Stimulated activated CD4-positive, alpha-beta T cell treated with anti-CD3 and anti-CD28 coated beads, TNF-alpha, amount 100 ng/mL, for 1 hour (primary cell): ENCODE results near the gene SMIM22.

Experiments
- DNase-seq, 3 donors: peaks; one replicate each; pipeline ENCODE4 v3.0.0-alpha.2; 2020; ENCODE audit warnings: low read depth in 3 of 3, low spot score in 1 of 3

The SMIM22 gene

GRCh38 chr16:4795828-4796572, 831 bp downstream of the SMIM22 start:
- DNase-seq, result no peak

DNA sequence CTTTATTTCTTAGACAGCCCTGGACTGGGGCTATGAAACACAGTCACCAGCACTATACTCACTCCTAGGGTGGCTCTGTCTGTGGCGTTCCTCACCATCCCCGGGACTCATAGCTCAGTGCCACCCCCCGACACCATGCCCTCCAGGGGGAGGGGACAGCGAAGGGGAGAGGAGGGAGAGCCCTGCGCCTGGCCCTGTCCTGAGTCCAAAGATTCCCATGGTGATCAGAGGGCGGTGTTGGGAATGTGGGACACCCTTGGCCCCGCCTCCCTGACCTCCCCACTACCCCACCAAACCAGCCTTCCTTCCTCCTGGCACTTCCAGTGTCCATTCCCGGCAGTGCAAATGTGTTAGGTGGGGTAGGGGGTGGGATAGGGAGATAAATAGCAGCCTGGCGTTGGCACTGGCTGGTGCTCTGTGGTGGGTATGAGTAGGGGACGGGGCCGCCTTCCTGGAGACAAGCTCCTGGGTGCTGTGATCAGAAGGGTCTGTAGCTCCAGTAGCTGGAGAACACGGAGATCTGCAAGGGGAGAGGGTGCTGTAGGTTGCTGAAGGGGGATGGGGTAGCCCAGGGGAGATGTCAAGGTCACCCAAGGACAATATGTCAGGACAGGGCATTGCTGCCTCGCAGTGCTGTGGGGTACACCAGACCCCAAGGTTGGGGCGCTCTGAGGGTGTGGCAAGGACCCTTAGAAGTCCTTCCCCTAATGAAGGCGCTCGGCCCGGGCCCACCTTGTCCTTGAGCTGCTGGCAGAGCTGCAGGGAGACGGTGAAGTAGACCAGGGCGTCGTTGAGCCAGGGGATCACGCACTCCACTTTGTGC, 2.0 kb downstream of the SMIM22 start:
- no peak for DNase-seq

DNA sequence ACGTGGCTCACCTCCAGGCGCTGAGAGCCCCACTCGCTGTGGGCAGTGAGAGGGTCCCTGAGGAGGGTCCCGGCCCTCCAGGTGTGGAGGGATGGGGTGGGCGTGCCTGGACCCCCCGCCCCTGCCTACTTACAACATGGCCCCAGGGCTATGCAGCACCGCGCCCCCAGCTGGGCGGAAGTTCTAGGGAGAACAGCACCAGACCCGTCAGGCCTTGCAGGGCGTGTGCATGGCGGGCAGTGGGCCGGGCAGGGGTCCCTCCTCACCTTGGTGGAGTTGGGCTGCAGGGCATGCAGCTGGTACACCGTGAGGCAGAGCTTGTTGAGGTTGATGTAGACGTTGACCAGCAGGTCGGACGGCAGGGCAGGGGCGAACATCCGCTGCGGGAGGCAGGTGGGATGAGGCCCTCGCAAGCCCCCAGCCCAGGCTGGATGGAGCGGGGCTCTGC, 2.7 kb downstream of the SMIM22 start:
- no peak for DNase-seq

- DNase-seq, result no peak
These were observed 3.3 kb downstream of the SMIM22 start for GRCh38 chr16:4798456-4798855.

GRCh38 chr16:4799171-4799855, 4.1 kb downstream of the SMIM22 start:
- no peak for DNase-seq

- no peak for DNase-seq
These were observed 5.3 kb downstream of the SMIM22 start for GRCh38 chr16:4800290-4801041.

DNA sequence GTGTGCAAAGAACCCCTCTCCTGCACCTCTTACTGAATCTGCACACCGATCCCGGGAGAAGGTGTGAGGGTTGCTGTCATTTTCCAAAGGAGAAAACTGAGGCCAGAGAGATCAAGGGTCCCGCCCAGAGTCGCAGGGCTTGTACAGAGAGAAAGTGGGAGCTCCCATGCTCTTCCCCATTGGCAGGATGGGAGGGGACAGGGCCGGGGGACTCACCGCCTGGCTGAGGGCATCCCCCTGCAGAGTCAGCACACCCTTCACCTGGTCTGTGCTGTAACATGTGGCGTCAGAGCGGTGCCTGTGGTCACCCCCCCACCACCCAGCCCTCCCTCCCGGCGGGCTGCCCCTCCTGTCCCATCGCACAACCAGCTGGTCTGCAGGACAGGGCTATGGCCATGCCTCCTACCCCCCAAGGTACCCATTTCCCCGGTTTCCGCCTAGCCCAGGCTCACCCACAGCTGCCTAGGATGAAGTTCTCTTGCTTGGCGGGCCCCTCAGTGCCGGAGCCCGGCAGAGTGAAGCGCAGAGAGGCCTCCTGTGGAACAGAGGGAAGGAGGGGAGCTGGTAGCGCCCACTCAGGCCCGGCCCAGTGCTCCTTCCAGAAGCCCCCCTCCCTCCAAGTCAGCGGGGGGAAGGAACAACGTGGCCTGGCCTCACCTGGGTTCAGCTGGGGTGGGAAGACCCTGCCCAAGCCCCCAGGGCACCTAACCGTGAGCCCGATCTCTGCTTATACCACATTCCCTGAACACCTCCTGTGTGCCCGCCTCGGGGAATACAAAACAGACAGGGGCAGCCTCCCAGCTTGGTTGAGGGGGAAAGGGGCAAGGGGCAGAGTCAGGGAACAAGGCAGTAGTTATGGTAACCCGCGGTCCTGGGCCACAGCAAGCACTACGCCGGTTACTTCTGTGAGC, 6.1 kb downstream of the SMIM22 start:
- no peak for DNase-seq

- peak; percentile 56 to 61 (median 60) for DNase-seq
These were observed 6.9 kb downstream of the SMIM22 start, which contains the start of gene ROGDI for GRCh38 chr16:4801962-4802658. Gene ROGDI, minus strand, starts transcription at chr16:4802633. Its CDS starts 62 bp downstream, at chr16:4802571.

GRCh38 chr16:4802659-4803287, 7.6 kb downstream of the SMIM22 start:
- peak; percentile 56 to 84 (median 61) for DNase-seq

- no peak for DNase-seq
These were observed 8.3 kb downstream of the SMIM22 start for GRCh38 chr16:4803401-4803844.

GRCh38 chr16:4803898-4804762, 9.0 kb downstream of the SMIM22 start:
- no peak for DNase-seq

DNA sequence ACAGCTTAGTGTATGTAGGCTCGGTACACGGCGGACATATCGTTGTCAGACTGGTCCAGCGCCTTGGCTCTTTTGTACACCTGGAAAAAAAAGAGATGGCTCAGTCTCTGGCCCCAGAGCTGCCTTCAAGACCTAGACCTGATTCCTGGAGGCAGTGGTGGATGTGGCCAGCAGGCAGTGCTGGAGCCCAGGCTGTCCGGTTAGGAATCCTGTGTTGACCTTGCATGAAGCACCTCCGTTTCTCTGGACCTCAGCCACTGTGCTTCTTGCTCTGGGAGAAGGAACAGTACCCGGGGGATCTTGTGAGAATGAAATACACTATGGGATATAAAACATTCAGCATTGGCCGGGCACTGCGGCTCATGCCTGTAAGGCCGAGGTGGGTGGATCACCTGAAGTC, 10.1 kb downstream of the SMIM22 start:
- no peak for DNase-seq

GRCh38 chr16:4806280-4806679, 11.1 kb downstream of the SMIM22 start:
- no peak for DNase-seq

- no peak for DNase-seq
These were observed 16.1 kb downstream of the SMIM22 start for GRCh38 chr16:4811242-4811641.

DNA sequence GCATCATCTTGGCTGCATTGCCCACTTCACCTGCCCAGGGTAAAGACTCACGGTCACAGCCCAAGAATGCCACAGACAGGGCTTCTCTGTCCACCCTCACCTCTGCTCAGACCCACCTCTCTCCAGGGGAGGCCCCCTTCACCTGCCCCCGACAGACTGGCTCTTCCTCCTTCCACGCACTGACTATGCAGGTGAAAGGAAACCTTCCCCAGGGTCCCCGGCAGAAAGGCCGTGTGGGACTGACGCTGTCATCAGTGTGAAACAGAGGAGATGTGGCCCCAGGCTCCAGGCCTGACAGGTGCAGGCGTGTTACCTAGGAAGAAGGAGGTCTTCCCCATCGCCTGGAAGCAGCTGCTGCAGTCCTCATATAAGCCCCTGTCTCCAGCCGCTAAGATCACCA, 16.6 kb downstream of the SMIM22 start:
- no peak for DNase-seq

DNA sequence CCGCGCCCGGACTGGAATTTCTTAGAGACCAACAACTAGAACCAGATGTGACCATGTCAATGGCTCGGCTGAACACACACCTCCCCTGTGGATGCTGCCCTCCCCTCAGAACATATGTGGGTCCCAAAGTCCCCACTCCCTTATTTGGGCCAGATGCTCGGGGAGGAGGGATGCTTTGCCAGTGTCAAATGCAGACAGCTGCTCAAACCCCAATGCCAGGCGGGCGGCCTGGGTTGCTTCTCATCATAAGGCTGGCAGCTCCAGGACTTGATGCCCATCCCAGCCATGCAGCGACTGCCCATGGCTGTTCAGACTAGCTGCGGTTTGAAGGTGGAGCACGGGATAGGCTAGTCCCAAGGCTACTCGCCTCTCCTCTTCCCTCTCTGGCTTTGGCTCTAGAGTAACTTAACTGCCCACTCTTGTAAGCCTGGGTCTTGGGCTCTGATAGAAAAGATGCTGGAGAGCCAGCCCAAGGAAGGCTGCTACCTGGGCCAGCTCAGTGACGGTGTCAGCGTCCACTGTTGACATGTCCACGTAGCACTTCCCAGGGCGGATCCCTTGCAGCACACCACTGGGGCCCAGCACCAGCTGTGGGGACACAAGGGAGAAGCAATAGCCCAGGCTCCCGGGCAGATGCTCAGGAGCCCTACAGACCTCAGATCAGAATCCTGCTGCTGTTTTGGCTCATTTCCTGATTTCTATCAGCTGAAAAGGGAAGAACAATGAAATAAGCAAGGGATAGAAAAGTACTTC, 18.3 kb downstream of the SMIM22 start:
- no peak for DNase-seq

- no peak for DNase-seq
These were observed 18.9 kb downstream of the SMIM22 start for GRCh38 chr16:4814046-4814445.
